ENCODE measurements around the gene RECK.
A peak's percentile ranks its signal among the peaks of the same experiment; 100 is the strongest.

RECK gene

DNA sequence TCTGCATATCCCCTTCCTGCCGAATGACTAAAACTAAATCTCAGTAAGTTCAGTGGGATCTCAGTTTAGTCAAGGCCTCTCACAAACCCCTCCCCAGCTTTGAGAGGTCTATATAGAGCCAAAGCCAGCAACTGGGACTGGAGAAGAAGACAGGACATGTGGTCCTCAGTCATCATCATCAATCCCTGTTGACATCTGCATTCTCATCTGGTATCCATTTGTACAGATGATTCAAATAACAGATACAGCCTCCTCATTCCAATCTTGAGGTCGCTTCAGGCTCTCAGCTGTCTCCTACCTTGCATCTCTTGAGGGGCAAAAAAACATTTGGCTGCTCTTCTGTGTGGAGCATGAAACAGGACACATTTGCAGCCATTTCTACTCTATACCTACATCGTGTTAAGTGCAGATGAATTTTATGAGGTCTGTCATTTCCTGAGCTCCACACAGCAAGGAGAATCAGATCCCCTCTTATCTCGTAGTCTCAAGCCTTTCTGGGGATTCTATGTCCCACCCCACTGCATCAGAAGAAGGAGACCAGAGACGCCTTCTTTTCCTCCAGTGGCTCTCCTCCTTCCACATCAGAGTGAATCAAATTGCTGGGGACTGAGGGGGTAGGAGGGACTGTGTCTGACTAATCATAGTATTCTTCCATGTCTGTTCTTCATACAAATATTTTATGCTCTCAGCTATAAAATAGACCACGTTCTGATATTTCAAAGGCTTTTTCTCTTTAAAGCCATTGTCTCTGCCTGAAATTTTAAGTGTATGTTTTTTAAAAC, 4.7 kb upstream of the RECK start:
- Histone ChIP-seq H3K9me3 (ENCODE audit: low read length) (no peaks in the 10 kb centered on the region), H3K4me1 (ENCODE audit: insufficient read depth, low read length) (peaks cover 3% of the 10 kb centered on the region), H3K36me3 (ENCODE audit: insufficient read depth, low read length) (no peaks in the 10 kb centered on the region), H3K4me3 (ENCODE audit: low read length) (no peak overlapping the region), H2AFZ (ENCODE audit: low read depth, low read length) (no peak overlapping the region), H3K27me3 (ENCODE audit: insufficient read depth, low read length) (peaks cover 11% of the 10 kb centered on the region)

DNA sequence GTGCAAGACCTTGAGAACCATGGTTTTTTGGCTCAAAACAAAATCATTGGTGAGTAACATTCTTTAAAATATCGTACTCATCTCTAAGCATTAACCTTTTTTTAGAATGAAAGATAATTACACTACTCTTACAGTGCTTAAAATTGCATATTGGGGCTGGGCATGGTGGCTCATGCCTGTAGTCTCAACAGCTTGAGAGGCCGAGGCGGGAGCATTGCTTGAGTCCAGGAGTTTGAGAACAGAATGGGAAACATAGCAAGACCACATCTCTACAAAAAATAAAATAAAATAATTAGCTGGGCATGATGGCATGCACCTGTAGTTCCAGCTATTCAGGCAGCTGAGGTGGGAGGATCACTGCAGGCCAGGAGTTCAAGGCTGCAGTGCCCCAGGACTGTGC, 2.9 kb upstream of the RECK start:
- Histone ChIP-seq H3K27me3 (ENCODE audit: insufficient read depth, low read length) (peaks cover 11% of the 10 kb centered on the region), H3K4me1 (ENCODE audit: insufficient read depth, low read length) (peaks cover 12% of the 10 kb centered on the region), H3K36me3 (ENCODE audit: insufficient read depth, low read length) (no peaks in the 10 kb centered on the region), H2AFZ (ENCODE audit: low read depth, low read length) (no peak overlapping the region), H3K4me3 (ENCODE audit: low read length) (no peak overlapping the region), H3K9me3 (ENCODE audit: low read length) (no peaks in the 10 kb centered on the region)

- no peaks in the 10 kb centered on the region for H3K36me3 ChIP-seq (ENCODE audit: insufficient read depth, low read length)
- H3K27me3 ChIP-seq (ENCODE audit: insufficient read depth, low read length), result peaks cover 11% of the 10 kb centered on the region
- H3K4me1 ChIP-seq (ENCODE audit: insufficient read depth, low read length), result peaks cover 16% of the 10 kb centered on the region
- H2AFZ ChIP-seq (ENCODE audit: low read depth, low read length), result no peak overlapping the region
- H3K9me3 ChIP-seq (ENCODE audit: low read length), result no peaks in the 10 kb centered on the region
- no peak overlapping the region for H3K4me3 ChIP-seq (ENCODE audit: low read length)
These were observed 2.5 kb upstream of the RECK start for GRCh38 chr9:36034234-36034633.

DNA sequence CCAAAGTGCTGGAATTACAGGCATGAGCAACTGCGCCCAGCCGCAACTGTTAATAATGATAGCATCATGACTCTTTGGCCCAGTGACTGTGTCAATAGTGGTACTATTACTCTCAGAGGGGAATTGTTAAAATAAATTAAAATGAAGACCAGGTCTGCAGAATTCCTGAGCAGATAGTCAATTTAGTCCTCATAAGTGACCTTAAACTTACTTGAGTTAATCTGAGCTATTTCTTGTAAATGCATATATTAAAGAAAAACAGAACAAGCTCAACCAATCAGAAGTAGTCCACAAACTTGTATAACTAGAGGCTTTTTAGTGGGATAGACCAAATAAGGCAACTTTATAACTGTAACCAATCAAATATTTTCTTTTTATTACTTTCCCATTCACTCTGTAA, 1.7 kb upstream of the RECK start:
- Histone ChIP-seq H3K27me3 (ENCODE audit: insufficient read depth, low read length) (peaks cover 11% of the 10 kb centered on the region), H3K9me3 (ENCODE audit: low read length) (no peaks in the 10 kb centered on the region), H3K4me3 (ENCODE audit: low read length) (no peak overlapping the region), H3K4me1 (ENCODE audit: insufficient read depth, low read length) (peaks cover 18% of the 10 kb centered on the region), H3K36me3 (ENCODE audit: insufficient read depth, low read length) (no peaks in the 10 kb centered on the region), H2AFZ (ENCODE audit: low read depth, low read length) (no peak overlapping the region)

DNA sequence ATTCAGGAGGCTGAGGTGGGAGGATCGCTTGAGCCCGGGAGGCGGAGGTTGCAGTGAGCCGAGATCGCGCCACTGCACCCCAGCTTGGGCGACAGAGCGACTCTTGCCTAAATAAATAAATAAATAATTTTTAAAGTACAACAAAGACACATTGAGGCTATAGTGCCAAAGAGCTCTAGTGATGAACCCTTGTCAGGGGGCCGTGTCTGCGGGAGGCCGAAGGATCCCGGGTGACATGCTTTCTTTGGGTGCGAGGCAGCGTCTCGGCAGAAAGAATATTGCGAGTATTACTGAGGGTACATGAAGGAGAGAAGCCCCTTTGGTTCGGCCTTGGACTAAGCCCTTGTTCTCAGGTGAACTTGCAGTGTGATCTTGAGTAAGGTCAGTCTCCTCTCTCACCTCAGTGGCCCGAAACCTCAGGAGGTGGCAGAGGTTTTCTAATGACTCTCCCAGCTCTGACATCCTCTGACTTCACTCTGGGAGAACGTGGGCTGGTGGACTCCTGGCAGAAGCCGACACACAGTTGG, 397 bp upstream of the RECK start:
- peaks cover 10% of the 10 kb centered on the region for H3K27me3 ChIP-seq (ENCODE audit: insufficient read depth, low read length)
- H3K4me3 ChIP-seq (ENCODE audit: low read length), result peak overlapping the region; percentile 73
- no peaks in the 10 kb centered on the region for H3K36me3 ChIP-seq (ENCODE audit: insufficient read depth, low read length)
- peak overlapping the region; percentile 75 for H2AFZ ChIP-seq (ENCODE audit: low read depth, low read length)
- H3K4me1 ChIP-seq (ENCODE audit: insufficient read depth, low read length), result peaks cover 18% of the 10 kb centered on the region
- no peaks in the 10 kb centered on the region for H3K9me3 ChIP-seq (ENCODE audit: low read length)

- Histone ChIP-seq H3K4me3 (ENCODE audit: low read length) (peak overlapping the region; percentile 73), H3K9me3 (ENCODE audit: low read length) (no peaks in the 10 kb centered on the region), H3K4me1 (ENCODE audit: insufficient read depth, low read length) (peaks cover 18% of the 10 kb centered on the region), H3K27me3 (ENCODE audit: insufficient read depth, low read length) (no peaks in the 10 kb centered on the region), H2AFZ (ENCODE audit: low read depth, low read length) (peak overlapping the region; percentile 75), H3K36me3 (ENCODE audit: insufficient read depth, low read length) (no peaks in the 10 kb centered on the region)
These were observed 923 bp downstream of the RECK start for GRCh38 chr9:36037549-36038122.

DNA sequence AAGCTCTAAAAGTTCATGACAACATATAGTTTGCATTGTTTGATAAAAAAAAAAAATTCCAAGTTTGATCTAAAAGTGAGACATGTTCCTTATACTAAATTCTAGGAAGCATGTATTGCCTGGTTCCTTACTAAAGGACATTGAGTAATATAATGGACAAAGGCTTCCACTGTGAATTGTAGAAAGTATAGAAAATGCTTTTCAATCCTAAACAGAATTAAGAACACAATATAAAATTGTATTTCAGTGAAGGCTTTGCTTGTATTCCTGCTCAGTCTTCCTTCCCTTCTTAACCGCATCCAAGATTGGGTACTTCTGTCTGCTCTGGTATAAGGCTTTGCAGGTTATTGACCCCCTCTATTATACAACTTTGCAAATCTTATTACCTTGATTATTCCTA, 2.4 kb downstream of the RECK start:
- Histone ChIP-seq H3K4me1 (ENCODE audit: insufficient read depth, low read length) (peaks cover 18% of the 10 kb centered on the region), H3K4me3 (ENCODE audit: low read length) (no peak overlapping the region), H3K36me3 (ENCODE audit: insufficient read depth, low read length) (no peaks in the 10 kb centered on the region), H3K27me3 (ENCODE audit: insufficient read depth, low read length) (no peaks in the 10 kb centered on the region), H2AFZ (ENCODE audit: low read depth, low read length) (no peak overlapping the region), H3K9me3 (ENCODE audit: low read length) (no peaks in the 10 kb centered on the region)

DNA sequence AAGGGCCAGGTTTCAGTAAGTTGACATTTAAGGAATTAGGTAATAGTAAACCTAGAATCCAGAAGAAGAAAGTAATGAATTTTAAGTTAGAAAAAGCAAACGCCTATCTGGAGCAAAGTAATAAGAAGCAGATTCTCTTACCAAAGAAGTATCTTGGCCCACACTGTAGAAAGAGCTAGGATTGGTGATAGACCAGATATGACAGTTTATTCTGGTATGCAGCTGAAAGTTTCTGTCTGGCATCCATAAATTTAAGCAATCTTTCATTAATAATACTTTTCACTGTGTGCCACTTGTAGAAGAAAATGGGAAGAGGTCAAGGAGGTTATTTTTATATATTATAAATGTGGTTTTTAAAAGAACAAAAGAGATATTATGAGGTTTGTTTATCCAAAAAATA, 3.0 kb downstream of the RECK start:
- Histone ChIP-seq H3K4me3 (ENCODE audit: low read length) (no peak overlapping the region), H3K9me3 (ENCODE audit: low read length) (no peaks in the 10 kb centered on the region), H3K36me3 (ENCODE audit: insufficient read depth, low read length) (no peaks in the 10 kb centered on the region), H2AFZ (ENCODE audit: low read depth, low read length) (no peak overlapping the region), H3K27me3 (ENCODE audit: insufficient read depth, low read length) (no peaks in the 10 kb centered on the region), H3K4me1 (ENCODE audit: insufficient read depth, low read length) (peaks cover 18% of the 10 kb centered on the region)

DNA sequence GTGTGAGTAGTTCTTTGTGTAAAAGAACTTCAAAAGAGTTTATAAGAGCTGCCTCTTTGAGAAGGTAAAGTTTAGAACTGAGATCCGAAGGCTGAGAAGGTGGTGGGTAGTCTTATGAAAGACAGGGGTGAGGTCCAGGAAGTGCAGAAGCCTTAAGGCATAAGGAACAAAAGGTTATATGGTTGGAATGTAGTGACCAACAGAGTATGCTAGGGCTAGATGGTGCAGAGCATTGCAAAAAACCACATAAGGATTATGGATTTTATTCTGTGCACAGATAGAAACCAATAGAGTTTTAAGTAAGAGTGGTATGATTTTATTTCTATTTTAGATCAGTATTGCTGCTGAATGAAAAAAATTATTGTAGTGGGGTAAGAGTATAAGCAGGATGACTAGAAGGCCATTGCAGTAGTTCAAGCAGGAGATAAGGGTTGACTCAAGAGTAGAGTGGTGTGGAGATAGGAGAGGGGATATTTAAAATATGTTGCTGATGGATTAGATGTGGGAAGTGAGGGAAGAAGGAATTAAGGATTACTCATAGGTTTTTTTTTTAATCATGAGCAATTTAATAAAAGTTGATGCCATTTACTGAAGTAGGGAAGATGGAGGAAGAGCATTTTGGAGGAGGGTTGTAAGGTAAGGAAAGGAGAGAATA, 3.7 kb downstream of the RECK start:
- Histone ChIP-seq H3K9me3 (ENCODE audit: low read length) (no peaks in the 10 kb centered on the region), H2AFZ (ENCODE audit: low read depth, low read length) (no peak overlapping the region), H3K4me3 (ENCODE audit: low read length) (no peak overlapping the region), H3K36me3 (ENCODE audit: insufficient read depth, low read length) (no peaks in the 10 kb centered on the region), H3K4me1 (ENCODE audit: insufficient read depth, low read length) (peaks cover 18% of the 10 kb centered on the region), H3K27me3 (ENCODE audit: insufficient read depth, low read length) (no peaks in the 10 kb centered on the region)

- Histone ChIP-seq H3K36me3 (ENCODE audit: insufficient read depth, low read length) (no peaks in the 10 kb centered on the region), H3K4me1 (ENCODE audit: insufficient read depth, low read length) (peaks cover 16% of the 10 kb centered on the region), H3K27me3 (ENCODE audit: insufficient read depth, low read length) (no peaks in the 10 kb centered on the region), H3K4me3 (ENCODE audit: low read length) (no peak overlapping the region), H2AFZ (ENCODE audit: low read depth, low read length) (no peak overlapping the region), H3K9me3 (ENCODE audit: low read length) (no peaks in the 10 kb centered on the region)
These were observed 4.8 kb downstream of the RECK start for GRCh38 chr9:36041506-36041905.

DNA sequence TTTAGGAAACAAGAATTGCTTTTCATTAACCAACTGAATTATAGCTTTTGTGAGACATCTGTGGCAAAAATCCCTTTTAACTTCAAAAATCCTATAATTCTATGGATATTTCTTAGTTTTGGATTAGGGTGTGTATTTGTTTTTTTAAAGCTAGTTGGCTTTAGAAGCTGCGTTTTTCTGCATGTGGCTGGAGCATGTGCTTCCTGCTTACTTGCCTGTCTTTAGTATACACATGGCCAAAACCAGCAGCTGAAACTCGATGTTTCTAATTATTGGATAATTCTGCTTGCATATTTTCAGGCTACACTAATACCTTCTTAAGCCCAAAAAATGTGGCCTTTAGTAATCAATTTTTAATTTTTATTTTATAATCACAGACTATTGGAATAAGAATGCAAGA, 8.9 kb downstream of the RECK start:
- Histone ChIP-seq H3K36me3 (ENCODE audit: insufficient read depth, low read length) (no peaks in the 10 kb centered on the region), H3K4me1 (ENCODE audit: insufficient read depth, low read length) (peaks cover 4% of the 10 kb centered on the region), H3K4me3 (ENCODE audit: low read length) (no peak overlapping the region), H2AFZ (ENCODE audit: low read depth, low read length) (no peak overlapping the region), H3K27me3 (ENCODE audit: insufficient read depth, low read length) (no peaks in the 10 kb centered on the region), H3K9me3 (ENCODE audit: low read length) (no peaks in the 10 kb centered on the region)

DNA sequence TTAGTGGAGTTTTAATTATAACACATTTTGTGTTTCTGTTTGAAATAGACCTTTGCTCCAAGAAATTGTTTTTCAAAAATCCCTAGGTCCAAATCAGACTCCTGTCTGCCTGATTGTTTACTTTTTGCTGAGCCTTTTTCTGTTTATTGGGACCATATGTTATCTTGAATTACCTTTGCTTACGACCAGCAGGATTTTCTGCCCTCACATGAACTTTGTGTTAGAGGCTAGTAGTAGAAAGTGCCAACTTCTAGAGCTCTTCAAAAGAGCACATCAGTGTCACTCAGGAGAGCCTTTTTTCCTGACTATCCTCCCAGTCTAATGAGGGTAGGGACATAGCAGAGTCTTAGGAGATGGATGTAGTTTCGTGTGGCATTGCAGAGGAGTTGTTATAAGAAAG, 10.2 kb downstream of the RECK start:
- Histone ChIP-seq H3K4me1 (ENCODE audit: insufficient read depth, low read length) (peaks cover 4% of the 10 kb centered on the region), H3K36me3 (ENCODE audit: insufficient read depth, low read length) (peaks cover 4% of the 10 kb centered on the region), H2AFZ (ENCODE audit: low read depth, low read length) (no peak overlapping the region), H3K27me3 (ENCODE audit: insufficient read depth, low read length) (no peaks in the 10 kb centered on the region), H3K4me3 (ENCODE audit: low read length) (no peak overlapping the region), H3K9me3 (ENCODE audit: low read length) (no peaks in the 10 kb centered on the region)

GRCh38 chr9:36049408-36049807, 12.7 kb downstream of the RECK start:
- no peak overlapping the region for H2AFZ ChIP-seq (ENCODE audit: low read depth, low read length)
- H3K9me3 ChIP-seq (ENCODE audit: low read length), result no peaks in the 10 kb centered on the region
- H3K27me3 ChIP-seq (ENCODE audit: insufficient read depth, low read length), result no peaks in the 10 kb centered on the region
- H3K4me1 ChIP-seq (ENCODE audit: insufficient read depth, low read length), result peaks cover 4% of the 10 kb centered on the region
- H3K36me3 ChIP-seq (ENCODE audit: insufficient read depth, low read length), result peaks cover 4% of the 10 kb centered on the region
- H3K4me3 ChIP-seq (ENCODE audit: low read length), result no peak overlapping the region

Data from neuron (in vitro differentiated cells).